Esophagus squamous epithelium (tissue), 4 donors: ENCODE measurements around the gene TRIM24.

Experiments used
- POLR2A ChIP-seq, 4 donors: fragments of 450-650 bp; IDR thresholded peaks; one replicate each; pipeline ENCODE4 v1.6.1; 2017; ENCODE audit warnings: antibody characterized with exemption in 4 of 4, mild to moderate bottlenecking in 4 of 4, moderate library complexity in 3 of 4
- TF ChIP-seq, protein P1 (sequence below), 6 experiments: fragments of 450-650 bp in 4 of 6; fragments of 200-600 bp in 2 of 6; sonication (generic) in 2 of 6; IDR thresholded peaks; one replicate each; pipeline ENCODE4 v1.5.1; 2016 to 2019; ENCODE audit warnings: antibody characterized with exemption in 6 of 6, mild to moderate bottlenecking in 4 of 6, moderate library complexity in 4 of 6

DNA sequence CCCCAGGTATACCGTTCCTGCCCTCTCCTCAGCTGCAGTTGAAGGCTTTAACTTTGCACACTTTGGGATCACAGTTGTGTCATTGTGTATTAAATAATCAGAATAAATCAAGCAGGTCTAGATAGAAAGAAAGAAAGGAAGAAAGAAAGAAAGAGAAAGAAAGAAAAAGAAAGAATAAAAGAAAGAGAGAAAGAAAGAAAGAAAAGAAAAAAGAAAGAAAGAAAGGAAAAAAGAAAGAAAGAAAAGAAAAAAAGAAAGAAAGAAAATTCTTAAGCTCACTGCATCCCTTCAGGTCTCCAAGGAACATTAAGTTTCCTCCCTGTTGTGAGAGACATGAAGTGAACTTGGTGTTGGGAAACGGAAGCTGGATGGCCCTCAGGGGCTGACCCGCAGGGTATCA is 17.2 kb upstream of the TRIM24 start:
- TF ChIP-seq, protein P1, sequence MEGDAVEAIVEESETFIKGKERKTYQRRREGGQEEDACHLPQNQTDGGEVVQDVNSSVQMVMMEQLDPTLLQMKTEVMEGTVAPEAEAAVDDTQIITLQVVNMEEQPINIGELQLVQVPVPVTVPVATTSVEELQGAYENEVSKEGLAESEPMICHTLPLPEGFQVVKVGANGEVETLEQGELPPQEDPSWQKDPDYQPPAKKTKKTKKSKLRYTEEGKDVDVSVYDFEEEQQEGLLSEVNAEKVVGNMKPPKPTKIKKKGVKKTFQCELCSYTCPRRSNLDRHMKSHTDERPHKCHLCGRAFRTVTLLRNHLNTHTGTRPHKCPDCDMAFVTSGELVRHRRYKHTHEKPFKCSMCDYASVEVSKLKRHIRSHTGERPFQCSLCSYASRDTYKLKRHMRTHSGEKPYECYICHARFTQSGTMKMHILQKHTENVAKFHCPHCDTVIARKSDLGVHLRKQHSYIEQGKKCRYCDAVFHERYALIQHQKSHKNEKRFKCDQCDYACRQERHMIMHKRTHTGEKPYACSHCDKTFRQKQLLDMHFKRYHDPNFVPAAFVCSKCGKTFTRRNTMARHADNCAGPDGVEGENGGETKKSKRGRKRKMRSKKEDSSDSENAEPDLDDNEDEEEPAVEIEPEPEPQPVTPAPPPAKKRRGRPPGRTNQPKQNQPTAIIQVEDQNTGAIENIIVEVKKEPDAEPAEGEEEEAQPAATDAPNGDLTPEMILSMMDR (IDR thresholded peaks at IDR 0.05), result no peak
- no peak for TF ChIP-seq POLR2A (IDR thresholded peaks at IDR 0.05)
